Medulla oblongata (tissue), 1 donor: Measurements from ENCODE around the gene POLR2J3.
"Not testable (repeated sequence)": the region's sequence is repeated elsewhere in the genome, so short reads cannot be mapped to it uniquely, and the experiment has no call there.

ENCODE experiments used
- DNase-seq: peaks from one replicate; pipeline ENCODE4 v3.0.0-alpha.2; 2015; ENCODE audit errors: extremely low spot score

Gene POLR2J3

DNA sequence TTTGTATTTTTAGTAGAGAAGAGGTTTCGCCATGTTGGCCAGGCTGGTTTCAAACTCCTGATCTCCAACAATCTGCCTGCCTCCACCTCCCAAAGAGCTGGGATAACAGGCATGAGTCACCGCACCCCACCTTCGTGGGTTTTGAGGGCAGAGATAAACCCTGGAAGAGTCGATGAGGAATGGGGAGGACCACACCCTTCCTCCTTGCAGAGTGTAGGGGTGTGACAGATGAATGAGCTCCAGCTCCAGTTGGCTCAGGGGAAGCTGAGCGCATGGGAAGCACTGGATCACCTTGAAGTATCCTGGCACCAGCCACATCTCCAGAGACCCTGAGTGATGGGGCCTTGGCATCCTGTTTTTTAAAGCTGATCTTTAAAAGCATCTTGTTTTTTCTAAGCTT, 11.1 kb upstream of the POLR2J3 start:
- not testable (repeated sequence) for DNase-seq

DNA sequence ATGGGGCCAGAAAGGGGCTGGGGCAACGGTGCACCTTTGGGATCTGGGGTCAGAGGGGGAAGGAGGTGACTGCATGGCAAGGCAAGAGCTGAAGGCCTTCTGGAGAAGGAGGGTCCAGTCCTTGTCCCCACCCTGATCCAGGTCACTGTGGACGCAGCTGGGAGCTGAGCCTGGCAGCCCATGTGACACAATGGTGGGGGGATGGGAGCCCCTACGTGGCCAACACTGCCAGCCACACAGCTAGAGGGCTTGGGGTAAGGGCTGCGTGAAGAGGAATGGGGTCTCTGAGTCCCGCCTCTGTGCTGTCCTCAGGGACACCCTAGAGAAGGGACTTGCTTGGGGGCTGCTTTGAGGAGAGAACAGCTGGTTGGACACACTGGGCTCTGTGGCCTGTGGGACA, 9.3 kb upstream of the POLR2J3 start:
- DNase-seq = not testable (repeated sequence)

DNA sequence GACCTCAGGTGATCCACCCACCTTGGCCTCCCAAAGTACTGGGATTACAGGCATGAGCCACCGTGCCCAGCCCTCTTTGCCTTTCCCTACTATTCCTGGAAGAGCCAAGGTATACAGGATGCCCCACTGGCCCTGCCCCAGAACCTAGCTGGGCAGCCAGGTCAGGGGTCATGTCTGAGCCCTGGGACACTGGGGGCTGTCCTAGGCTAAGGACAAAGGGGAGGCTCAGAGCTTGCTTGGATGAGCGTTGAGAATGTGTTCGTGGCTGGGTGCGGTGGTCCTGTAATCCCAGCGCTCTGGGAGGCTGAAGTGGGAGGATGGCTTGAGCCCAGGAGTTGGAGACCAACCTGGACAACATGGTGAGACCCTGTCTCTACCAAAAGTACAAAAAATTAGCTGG, 6.1 kb upstream of the POLR2J3 start:
- not testable (repeated sequence) for DNase-seq

DNA sequence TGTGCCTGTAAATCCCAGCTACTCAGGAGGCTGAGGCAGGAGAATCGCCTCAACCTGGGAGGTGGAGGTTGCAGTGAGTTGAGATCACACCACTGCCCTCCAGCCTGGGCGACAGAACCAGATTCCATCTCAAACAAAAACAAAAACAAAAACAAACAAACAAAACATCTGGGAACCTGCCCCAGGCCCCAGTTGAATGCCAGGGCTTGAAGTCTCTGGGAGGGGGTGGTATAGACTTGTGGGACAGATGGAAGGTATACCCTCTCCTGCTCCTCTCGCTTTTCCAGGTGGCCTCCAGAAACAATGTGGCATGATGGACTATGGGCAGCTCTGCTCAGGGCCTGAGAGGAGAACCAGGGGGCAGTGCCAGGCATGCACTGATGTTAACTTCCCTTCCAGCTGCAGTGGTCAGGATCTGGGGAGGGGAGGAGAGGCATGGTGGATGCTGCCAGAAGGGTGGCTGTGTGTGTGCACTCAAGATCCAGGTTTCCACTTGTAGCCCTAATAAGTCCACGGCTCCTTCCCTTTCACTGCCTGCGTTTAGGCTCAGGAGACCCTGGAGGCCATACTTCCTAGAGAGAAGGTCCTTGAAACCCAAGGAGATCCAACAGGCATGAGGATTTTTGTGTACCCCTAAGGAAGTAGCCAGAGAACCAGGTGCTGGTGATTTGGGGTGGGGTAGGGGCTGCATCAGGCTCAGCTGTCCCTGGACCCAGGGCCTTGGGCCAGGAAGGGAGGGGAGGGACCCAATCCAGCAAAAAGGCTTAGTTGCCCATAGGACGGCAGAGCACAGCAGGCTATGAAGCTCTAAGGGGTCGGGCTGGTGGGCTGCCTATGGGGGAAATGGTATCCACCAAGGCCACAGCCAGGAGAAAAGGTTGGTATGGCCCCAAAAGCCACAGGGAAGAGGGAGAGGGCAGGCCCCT, 5.2 kb upstream of the POLR2J3 start:
- not testable (repeated sequence) for DNase-seq

DNA sequence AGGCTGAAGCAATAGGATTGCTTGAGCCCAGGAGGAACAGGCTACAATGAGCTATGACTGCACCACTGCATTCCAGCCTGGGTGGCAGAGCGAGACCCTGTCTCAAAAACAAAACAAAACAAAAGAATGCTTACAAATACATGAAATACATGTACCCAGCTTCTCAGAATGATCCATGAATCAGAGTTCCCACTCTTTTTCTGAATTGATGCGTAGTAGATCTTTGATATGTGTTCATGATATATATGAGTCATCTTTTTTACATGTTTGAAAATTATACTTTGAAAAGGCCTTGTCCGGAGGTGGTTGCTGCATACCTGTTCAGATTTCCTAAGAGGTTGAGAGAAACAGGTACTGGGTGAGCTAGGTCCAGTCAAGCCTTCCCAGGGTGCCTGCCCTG, 4.0 kb upstream of the POLR2J3 start:
- DNase-seq = not testable (repeated sequence)

DNA sequence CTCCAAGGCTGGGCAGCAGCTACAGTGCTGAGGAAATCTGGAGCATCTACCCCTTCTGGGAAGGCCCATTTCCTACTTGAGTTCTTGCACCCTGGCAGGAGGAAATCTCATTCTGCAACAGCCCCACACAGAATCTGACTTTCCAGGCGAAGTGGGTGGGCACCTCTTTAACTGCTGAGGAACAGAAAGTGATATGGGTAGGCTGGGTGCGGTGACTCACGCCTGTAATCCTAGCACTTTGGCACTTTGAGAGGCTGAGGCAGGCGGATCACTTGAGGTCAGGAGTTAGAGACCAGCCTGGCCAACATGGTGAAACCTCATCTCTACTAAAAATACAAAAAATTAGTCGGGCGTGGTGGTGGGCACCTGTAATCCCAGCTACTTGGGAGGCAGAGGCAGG, 2.2 kb upstream of the POLR2J3 start:
- not testable (repeated sequence) for DNase-seq

DNA sequence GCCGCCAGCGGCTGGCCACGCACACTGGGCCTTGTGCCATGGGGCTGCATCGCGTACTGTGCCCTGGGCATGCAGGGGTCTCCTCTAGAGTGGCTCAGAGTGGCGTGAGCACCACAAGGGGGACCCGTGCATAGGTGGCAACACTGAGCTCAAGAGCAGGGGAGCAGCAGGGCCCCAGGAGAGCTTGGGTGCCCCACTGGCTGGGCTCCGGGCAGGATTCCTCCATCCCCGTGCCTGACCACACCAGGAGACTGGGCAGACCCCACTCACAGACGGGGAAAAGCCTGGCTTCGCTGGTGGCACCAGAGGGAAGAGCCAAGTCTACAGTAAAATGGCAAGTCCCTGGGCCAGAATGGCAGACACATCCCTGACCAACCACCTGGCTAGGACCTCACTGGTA, 3.8 kb downstream of the POLR2J3 start:
- DNase-seq = peak; percentile 1

DNA sequence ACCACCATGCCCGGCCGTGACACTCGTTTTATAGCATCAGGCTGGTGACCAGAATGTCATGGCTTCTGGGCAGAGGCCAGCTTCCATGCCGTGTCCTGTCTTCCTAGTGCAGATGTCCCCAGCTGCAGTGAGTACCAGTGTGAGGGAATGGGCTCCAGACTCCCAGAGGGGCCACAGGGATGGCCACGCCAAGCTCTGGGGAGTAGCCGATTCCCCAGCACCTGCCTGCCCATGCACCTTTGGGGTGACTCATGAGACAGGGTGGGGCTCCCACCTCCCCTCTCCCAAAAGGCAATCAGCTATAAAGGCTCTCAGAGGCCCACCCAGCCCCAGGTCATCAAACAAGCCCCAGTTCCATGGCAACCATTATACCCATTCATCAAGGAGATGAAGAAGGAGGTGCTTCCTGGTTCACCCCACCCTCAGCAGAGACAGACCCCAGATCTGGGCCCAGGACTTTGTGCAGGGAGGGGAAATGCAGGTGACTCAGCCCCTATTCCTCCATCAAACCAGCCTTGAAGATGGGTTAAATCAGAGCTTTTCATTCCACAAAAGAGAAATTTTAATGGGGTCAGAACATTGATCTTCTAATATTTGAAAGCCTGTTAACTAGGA, 21.5 kb downstream of the POLR2J3 start, which contains the start of gene SPDYE2:
Gene SPDYE2 (plus strand): TSS at position 419 of the 615 bp plus-strand sequence. CDS start 2,030 bp downstream, outside the sequence.
- DNase-seq = not testable (repeated sequence)

DNA sequence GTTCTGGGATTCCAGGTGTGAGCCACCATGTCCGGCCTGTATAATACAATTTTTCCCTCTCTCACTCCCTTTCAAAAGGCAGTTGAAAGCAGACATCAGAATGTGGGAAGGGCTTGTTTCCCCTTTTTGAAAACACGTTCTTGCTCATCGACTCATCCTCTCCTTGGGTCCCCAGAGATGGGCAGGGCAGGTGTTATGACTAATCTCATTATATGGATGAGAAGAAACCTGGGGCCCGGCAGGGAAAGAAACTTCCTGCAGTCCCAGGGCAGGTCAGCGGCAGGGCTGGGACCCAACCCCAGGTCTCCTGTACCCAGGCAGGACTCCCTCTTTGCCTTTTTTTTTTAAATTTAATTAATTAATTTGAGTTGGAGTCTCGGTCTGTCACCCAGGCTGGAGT, 26.0 kb downstream of the POLR2J3 start:
- not testable (repeated sequence) for DNase-seq

DNA sequence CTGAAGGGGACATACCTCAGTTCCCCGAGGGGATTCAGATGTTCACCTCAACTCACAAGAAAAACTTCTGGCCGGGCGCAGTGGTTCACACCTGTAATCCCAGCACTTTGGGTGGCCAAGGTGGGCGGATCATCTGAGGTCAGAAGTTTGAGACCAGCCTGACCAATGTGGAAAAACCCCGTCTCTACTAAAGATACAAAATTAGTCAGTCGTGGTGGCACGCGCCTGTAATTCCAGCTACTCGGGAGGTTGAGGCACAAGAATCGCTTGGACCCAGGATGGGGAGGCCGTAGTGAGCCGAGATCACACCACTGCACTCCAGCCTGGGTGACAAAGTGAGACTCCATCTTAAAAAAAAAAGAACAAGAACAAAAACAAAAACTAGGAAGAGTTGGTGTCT, 27.1 kb downstream of the POLR2J3 start:
- not testable (repeated sequence) for DNase-seq

DNA sequence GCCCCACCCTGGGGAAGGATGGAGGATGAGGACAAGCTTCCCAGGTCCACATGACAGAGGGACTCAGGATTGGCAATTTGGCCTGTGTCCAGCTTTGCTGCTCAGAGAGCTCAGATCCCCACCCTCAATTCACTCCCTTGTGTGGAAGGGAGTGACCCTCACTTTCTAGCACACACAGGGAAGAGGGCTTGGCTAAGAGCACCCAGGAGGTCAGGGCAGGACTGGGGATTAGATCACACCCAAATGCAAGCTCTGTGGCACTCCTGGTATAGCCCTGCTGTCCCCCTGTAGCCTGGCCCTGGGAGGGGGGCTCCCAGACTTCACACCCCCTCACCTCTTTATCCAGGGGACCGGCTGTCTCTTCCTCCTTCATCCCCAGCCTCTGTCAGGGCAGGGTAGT, 28.0 kb downstream of the POLR2J3 start:
- DNase-seq = not testable (repeated sequence)

DNA sequence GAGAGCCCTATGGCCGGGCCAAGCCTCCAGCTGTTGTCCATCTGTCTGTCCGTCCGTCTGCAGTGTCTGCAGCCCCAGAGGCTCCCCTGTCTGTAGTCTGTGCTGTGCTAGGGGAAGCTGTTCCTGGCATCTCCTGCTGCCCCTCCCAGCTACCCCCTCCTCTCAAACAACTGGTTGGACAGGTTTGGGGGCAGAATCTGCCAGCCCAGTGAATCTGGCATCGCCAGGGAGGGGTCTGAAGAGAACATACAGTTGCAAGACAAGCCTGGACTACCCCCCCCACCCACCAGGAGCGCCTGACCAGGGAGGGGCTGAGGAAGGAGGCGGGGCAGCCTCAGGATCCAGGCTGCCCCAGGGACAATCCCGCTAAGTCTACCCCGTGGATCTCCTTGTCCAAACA, 28.8 kb downstream of the POLR2J3 start, which contains the start of gene UPK3BL2:
Gene UPK3BL2 (minus strand): TSS at position 101 of the 400 bp plus-strand sequence. CDS start 60 bp downstream, at position 41.
- DNase-seq = not testable (repeated sequence)

DNA sequence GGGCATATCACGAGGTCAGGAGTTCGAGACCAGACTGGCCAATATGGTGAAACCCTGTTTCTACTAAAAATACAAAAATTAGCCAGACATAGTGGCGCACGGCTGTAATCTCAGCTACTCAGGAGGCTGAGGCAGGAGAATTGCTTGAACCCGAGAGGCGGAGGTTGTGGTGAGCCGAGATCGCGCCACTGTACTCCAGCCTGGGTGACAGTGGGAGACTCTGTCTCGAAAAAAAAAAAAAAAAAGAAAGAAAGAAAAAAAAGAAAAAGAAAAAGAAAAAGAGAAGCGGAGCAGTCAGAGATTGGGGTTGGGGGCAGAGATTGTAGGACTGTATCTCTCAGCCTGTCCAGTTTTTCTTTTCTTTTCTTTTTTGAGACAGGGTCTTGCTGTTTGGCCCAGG, 29.6 kb downstream of the POLR2J3 start:
- not testable (repeated sequence) for DNase-seq

DNA sequence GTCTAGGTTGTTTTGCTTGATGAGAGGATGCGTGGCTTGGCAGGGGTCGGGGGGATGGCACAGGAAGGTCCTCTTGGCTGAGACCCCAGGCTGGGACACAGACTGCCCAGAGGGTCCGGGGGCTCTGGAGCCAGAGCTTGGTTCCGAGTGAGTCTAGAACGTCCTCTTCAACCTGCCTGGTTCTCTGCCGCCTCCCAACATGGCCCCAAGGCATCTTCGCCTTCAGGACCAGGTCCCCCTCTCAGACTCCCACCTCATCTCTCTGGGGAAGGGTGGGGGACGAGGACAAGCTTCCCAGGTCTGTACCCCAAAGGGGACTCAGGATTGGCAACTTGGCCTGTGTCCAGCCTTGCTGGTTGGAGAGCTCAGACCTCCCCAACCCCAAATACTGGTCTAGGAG, 30.3 kb downstream of the POLR2J3 start:
- DNase-seq = not testable (repeated sequence)

DNA sequence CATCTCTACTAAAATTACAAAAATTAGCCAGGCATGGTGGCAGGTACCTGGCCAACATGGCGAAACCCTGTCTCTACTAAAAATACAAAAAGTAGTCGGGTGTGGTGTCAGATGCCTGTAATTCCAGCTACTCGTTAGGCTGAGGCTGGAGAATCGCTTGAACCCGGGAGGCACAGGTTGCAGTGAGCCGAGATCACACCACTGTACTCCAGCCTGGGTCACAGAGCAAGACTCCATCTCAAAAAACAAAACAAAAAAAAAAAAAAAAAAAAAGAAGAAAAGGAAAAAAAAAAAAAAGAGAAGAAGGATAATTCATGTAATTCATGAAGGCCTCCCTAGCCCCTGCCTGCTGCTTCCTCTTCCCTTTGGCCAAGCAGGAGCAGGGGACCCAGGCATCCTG, 31.8 kb downstream of the POLR2J3 start:
- DNase-seq = not testable (repeated sequence)

DNA sequence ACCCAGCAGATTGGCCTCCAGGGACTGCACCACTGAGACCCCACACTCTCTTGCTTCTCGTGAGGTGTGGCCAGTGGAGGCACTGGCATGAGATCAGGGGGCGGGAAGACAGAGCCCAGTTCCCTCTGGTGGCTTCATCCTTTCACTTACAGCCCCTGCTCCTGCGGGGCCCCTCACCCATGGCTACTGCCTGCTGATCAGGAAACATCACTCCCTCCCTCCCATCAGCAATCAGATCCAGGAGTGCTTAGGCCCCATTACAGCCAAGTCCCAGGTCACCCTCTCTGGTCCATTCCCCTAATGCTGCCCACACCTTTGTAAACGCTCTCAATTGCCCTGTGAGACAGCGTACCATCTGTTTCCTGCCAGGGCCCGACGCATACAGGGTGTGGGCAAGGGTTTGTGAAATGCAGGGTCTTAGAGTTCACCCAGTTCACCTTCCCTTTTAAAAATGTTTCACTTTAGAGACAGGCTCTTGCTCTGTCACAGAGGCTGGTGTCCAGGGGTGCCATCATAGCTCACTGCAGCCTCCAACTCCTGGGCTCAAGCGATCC, 37.2 kb downstream of the POLR2J3 start:
- DNase-seq = peak; percentile 0

DNA sequence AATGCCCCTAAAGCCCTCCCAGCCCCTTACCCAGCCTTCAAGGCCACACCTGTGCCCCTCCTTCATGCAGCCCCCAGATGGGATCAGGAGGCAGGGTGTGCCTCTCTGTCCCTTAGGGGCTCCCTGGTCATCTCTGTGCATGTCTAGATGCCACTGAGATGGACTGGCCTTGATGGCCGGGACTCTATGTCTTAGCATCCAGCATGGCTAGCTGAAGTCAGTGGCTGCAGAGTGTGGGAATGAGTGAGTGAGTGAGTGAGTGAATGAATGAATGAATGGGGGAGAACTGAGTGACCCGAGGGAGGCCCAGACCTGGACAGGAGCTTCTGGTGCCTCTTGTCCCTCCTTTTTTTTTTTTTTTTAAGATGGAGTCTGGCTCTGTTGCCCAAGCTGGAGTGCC, 40.3 kb downstream of the POLR2J3 start:
- not testable (repeated sequence) for DNase-seq

DNA sequence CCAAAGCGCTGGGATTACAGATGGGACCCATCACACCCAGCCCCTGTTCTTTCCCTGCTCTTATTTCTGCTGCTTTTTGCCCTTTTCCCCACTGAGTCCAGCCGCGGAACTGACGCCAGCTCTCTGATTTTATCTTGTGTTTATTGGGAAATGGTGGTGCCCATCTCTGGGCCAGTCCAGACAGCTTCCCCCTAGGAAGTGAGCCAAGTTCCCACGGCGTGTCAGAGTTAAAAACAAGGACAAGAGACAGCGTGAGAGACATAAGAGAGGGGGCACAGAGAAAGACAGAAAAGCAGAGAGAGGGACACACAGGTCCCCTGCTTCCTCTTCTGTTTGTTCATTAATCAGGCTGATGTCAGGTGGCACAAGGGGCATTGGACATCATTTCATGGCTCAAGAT, 40.8 kb downstream of the POLR2J3 start:
- DNase-seq = not testable (repeated sequence)

DNA sequence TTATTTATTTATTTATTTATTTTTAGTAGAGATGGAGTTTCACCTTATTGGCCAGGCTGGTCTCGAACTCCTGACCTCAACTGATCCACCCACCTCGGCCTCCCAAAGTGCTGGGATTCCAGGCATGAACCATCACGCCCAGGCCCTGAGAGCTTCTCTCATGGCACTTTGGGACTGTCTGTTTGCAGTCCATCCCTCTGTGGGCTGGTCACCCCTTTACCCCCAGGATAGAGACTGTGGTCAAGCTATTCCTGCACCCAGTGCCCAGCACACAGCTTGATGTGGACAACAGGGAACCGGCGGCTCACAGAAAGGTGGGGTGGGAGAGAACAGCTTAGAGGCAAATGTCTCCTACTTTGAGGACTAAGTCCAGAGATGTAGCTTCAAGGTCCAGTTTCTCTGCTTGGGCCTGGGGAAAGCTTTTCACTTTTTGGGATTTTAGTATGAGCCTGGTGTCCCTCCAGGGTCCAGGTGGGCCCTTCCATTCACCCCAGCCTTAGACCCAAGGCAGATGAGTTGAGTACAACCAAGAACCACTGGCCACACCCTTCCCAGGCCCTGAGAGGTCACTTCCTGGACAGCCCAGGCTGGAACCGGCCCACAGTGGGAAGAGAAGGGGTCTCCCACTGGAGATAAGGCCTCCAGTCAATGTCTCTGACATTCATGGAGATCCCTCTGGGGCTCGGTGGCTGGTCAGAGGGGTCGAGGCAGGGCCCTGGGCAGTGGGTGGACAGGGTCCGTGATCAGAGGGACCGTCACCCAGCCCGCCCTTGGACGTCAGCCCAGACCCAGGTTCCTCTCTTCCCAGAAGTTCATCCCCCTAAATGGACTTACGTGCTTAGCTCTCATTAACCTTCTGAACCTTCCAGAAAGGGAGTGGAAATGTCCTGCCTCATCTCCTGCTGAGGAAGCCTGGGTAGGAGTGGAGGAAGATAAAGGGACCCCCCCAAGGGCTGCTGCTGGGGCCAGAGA, 44.3 kb downstream of the POLR2J3 start:
- not testable (repeated sequence) for DNase-seq

DNA sequence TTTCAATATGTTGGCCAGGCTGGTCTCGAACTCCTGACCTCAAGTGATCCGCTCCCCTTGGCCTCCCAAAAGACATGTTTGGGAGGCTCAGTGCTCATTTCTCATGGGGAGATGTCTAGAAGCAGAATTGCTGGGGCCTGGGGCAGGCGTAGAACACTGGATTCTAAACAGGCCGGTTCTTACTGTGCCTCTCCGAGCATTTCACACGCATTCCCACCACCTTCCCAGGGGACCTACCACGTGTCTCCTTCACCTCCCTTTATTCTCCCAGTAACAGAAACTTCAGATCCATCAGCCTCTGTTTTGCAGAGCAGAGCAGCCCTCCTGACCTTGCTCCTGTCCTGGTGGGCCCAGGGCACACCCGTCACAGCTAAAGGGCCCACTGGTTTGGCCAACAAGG, 45.2 kb downstream of the POLR2J3 start:
- not testable (repeated sequence) for DNase-seq

DNA sequence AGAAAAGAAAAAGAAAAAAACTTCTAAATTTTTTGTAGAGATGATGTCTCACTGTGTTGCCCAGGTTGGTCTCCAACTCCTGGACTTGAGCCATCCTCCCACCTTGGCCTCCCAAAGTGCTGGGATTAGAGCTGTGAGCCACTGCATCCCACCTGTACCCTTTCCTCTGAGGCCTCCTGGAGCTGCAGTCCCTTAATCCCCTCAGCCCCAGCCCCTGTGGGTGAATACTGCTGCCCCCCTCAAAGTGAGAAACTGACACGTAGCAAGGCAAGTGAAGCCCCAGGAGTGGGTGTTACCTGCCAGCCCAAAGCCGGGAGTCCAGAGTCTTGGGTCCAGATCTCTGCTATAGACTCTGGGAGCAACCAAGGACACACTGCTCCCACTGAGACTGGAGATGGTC, 47.6 kb downstream of the POLR2J3 start:
- not testable (repeated sequence) for DNase-seq
